Transverse colon (tissue), 4 donors: ENCODE measurements around the gene ALG14. TPM values are rescaled to one million over a fixed set of nuclear protein-coding genes. Genes with fewer than 3 reads are reported as not detected.

ENCODE experiments used
- DNase-seq: peaks from one replicate; pipeline ENCODE4 v3.0.0-alpha.2; 2019
- H3K27ac ChIP-seq, 4 donors: fragments of 200-600 bp; sonication (generic); 2 replicates each; pipeline ENCODE4 v1.5.1; 2016 to 2018; ENCODE audit warnings: inconsistent platforms in 4 of 4
- H3K27me3 ChIP-seq: fragments of 200-600 bp; sonication (generic); 2 replicates; pipeline ENCODE4 v1.5.1; 2017; ENCODE audit warnings: inconsistent platforms
- H3K36me3 ChIP-seq, 4 donors: fragments of 200-600 bp; sonication (generic); 2 replicates each; pipeline ENCODE4 v1.5.1; 2017 to 2019; ENCODE audit warnings: inconsistent platforms in 4 of 4
- H3K4me1 ChIP-seq, 4 donors: fragments of 200-600 bp; sonication (generic); 2 replicates each; pipeline ENCODE4 v1.5.1; 2017 to 2020; ENCODE audit warnings: inconsistent platforms in 4 of 4
- H3K4me3 ChIP-seq, 4 donors: fragments of 200-600 bp; sonication (generic); 1 replicate in 1 of 4; 2 replicates in 3 of 4; pipeline versions ENCODE4 v1.5.1 to v1.6.1; 2017 to 2019; ENCODE audit warnings: inconsistent platforms in 4 of 4
- H3K9me3 ChIP-seq, 2 donors: fragments of 200-600 bp; sonication (generic); 2 replicates each; pipeline ENCODE4 v1.5.1; 2017 to 2019; ENCODE audit warnings: inconsistent platforms in 2 of 2
- CTCF ChIP-seq, 5 experiments: fragments of 200-600 bp in 3 of 5; fragments of 450-650 bp in 2 of 5; sonication (generic) in 3 of 5; IDR thresholded peaks; 1 replicate in 2 of 5; 2 replicates in 3 of 5; pipeline ENCODE4 v1.5.1; 2016 to 2017; ENCODE audit warnings: antibody characterized with exemption in 5 of 5, inconsistent platforms in 3 of 5, mild to moderate bottlenecking in 2 of 5, moderate library complexity in 1 of 5
- EP300 ChIP-seq: sonication (generic); formaldehyde crosslinking; IDR thresholded peaks from one replicate; pipeline ENCODE4 v1.6.1; 2017; ENCODE audit warnings: antibody characterized with exemption, low read depth
- POLR2A ChIP-seq: fragments of 450-650 bp; IDR thresholded peaks from one replicate; pipeline ENCODE4 v1.6.1; 2016; ENCODE audit warnings: antibody characterized with exemption, mild to moderate bottlenecking, moderate library complexity
- POLR2AphosphoS5 ChIP-seq, 3 donors: sonication (generic); formaldehyde crosslinking; IDR thresholded peaks; one replicate each; pipeline ENCODE4 v1.6.1; 2016; ENCODE audit warnings: antibody characterized with exemption in 3 of 3
- WGBS, 2 donors: methylation state at CpG; one replicate each; pipeline ENCODE4 v1.1.5; 2018; ENCODE audit warnings: low coverage in 1 of 2; 5-methylcytosine and 5-hydroxymethylcytosine counted together
- in situ Hi-C, 4 donors: fragments of 200-750 bp; cut with MboI; loops; one replicate each; pipeline versions ENCODE4 v1.15.0 to v1.15.1; 2017; ENCODE audit warnings: low sequenced_read_pairs in 3 of 4, low pct_ligation_motif_present in 1 of 4, low pct_unique_long_range_greater_than_20kb in 1 of 4
- intact Hi-C: fragments of 100-400 bp; cut with DNase I; formaldehyde crosslinking; loops from one replicate; pipeline ENCODE4 v1.15.1; 2023; ENCODE audit warnings: low total_unique reads
- total RNA-seq, 4 donors: library from RNA; depleted of rRNA; stranded (reverse); fragments of >200 nt; gene quantifications; one replicate each; pipeline ENCODE4 v1.1.0, GENCODE V29; 2016

ALG14 gene
- total RNA-seq, 4 donors from 2014 or later: 0.40 to 2.3 (median 2.2) TPM

- Histone ChIP-seq H3K36me3 (no peaks in the 10 kb centered on the region), H3K4me1 (peaks cover 0 to 13% (median 4%) of the 10 kb centered on the region in 4 donors), H3K27me3 (no peaks in the 10 kb centered on the region), H3K4me3 (no peak overlapping the region), H3K9me3 (no peaks in the 10 kb centered on the region), H3K27ac (peak overlapping the region in 2 of 4 donors; percentile 19 to 37)
- no peak for TF ChIP-seq EP300
- TF ChIP-seq POLR2AphosphoS5 (IDR thresholded peaks at IDR 0.05): peak in 1 of 3 donors; percentile 11
- intact Hi-C loops: no loop called here
- in situ Hi-C loops: loop anchor here in 3 of 4 donors (25.0 kb wide), 1 partner anchor 150 kb away; the partner anchor contains the start of gene RWDD3 (in 3 of the 3)
- DNase-seq: no peak
- 41 to 44% methylated on average over 3 to 5 of the region's 5 CpGs for WGBS, 2 donors
Measured at GRCh38 chr1:95086949-95087533, 14.3 kb upstream of the ALG14 start.

GRCh38 chr1:95085376-95085775 is 12.6 kb upstream of the ALG14 start:
- no peaks in the 10 kb centered on the region for H3K27me3 ChIP-seq
- peaks cover 0 to 13% (median 4%) of the 10 kb centered on the region in 4 donors for H3K4me1 ChIP-seq
- 50 to 74% methylated on average over 2 of the region's 2 CpGs for WGBS, 2 donors
- in situ Hi-C loops: loop anchor here in 3 of 4 donors (25.0 kb wide), 1 partner anchor 152 kb away; the partner anchor contains the start of gene RWDD3 (in 3 of the 3)
- peak overlapping the region in 2 of 4 donors; percentile 58 to 66 for H3K27ac ChIP-seq
- no peak for DNase-seq
- H3K4me3 ChIP-seq: no peak overlapping the region
- no peaks in the 10 kb centered on the region for H3K9me3 ChIP-seq
- TF ChIP-seq POLR2AphosphoS5 (IDR thresholded peaks at IDR 0.05): no peak
- no peak for TF ChIP-seq CTCF (IDR thresholded peaks at IDR 0.05)
- no peak for TF ChIP-seq EP300
- no peak for TF ChIP-seq POLR2A
- no peaks in the 10 kb centered on the region for H3K36me3 ChIP-seq
- intact Hi-C loops: no loop called here

- TF ChIP-seq POLR2AphosphoS5 (IDR thresholded peaks at IDR 0.05) (peak in 2 of 3 donors; percentile 53 to 54), CTCF (IDR thresholded peaks at IDR 0.05) (peak; percentile 56 to 77 (median 64)), EP300 (no peak), POLR2A (peak; percentile 32)
- 63 to 72% methylated on average over 5 to 8 of the region's 8 CpGs for WGBS, 2 donors
- Histone ChIP-seq H3K4me1 (peaks cover 0 to 13% (median 4%) of the 10 kb centered on the region in 4 donors), H3K27me3 (no peaks in the 10 kb centered on the region), H3K9me3 (no peaks in the 10 kb centered on the region), H3K36me3 (no peaks in the 10 kb centered on the region), H3K4me3 (no peak overlapping the region), H3K27ac (peak overlapping the region; percentile 33 to 66 (median 56))
- intact Hi-C loops (loop anchor here (5.0 kb wide), 1 partner anchor 148 kb away; the partner anchor contains the start of gene RWDD3), in situ Hi-C loops (loop anchor here in 3 of 4 donors (25.0 kb wide), 1 partner anchor 153 kb away; the partner anchor contains the start of gene RWDD3 (in 3 of the 3))
- DNase-seq: no peak
Measured at GRCh38 chr1:95084317-95085176, 11.8 kb upstream of the ALG14 start.

GRCh38 chr1:95080879-95081278 is 8.1 kb upstream of the ALG14 start:
- intact Hi-C loops (loop anchor here (5.0 kb wide), 1 partner anchor 151 kb away; the partner anchor contains the start of gene RWDD3), in situ Hi-C loops (loop anchor here in 3 of 4 donors (25.0 kb wide), 1 partner anchor 156 kb away; the partner anchor contains the start of gene RWDD3 (in 3 of the 3))
- TF ChIP-seq EP300 (no peak), POLR2A (no peak)
- DNase-seq: no peak
- 33 to 44% methylated on average over 1 of the region's 1 CpG for WGBS, 2 donors
- Histone ChIP-seq H3K36me3 (no peaks in the 10 kb centered on the region), H3K27ac (no peak overlapping the region), H3K27me3 (no peaks in the 10 kb centered on the region), H3K4me3 (no peak overlapping the region), H3K9me3 (no peaks in the 10 kb centered on the region), H3K4me1 (peaks cover 0 to 11% (median 4%) of the 10 kb centered on the region in 4 donors)
